ENCODE results near the gene TMEM270.

DNA sequence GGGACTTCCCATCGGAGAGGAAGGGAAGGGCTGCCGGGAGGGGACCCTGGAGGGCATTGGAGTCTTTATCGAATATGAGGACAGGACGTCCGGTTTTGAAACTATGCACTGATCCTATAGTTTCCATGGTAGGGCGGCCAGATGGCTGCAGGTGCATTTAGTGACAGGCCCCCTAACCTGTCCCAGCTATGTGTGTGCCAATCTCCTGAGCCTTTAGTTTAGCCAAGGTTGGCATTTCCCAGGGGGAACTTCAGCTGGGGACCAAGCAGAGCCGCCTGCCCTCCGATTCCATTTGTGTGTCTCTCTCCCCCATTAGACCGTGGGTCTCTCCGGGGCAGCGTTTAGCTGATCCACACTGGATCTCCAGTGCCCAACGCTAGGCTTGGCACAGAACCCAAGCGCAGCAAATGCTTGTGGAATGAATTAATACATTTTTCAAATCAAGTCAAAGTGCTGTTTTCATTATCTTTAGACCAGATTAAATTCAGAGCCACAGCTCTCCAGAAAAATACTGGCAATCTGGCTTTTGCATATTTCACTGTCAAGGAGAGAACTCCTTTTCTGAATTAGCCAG, 19.9 kb downstream of the TMEM270 start:
- TF ChIP-seq, protein P1, sequence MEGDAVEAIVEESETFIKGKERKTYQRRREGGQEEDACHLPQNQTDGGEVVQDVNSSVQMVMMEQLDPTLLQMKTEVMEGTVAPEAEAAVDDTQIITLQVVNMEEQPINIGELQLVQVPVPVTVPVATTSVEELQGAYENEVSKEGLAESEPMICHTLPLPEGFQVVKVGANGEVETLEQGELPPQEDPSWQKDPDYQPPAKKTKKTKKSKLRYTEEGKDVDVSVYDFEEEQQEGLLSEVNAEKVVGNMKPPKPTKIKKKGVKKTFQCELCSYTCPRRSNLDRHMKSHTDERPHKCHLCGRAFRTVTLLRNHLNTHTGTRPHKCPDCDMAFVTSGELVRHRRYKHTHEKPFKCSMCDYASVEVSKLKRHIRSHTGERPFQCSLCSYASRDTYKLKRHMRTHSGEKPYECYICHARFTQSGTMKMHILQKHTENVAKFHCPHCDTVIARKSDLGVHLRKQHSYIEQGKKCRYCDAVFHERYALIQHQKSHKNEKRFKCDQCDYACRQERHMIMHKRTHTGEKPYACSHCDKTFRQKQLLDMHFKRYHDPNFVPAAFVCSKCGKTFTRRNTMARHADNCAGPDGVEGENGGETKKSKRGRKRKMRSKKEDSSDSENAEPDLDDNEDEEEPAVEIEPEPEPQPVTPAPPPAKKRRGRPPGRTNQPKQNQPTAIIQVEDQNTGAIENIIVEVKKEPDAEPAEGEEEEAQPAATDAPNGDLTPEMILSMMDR (IDR thresholded peaks at IDR 0.05) = no peak
- no peak for TF ChIP-seq EZH2 (IDR thresholded peaks at IDR 0.05; ENCODE audit: borderline replicate concordance, insufficient read depth, low read depth, low read length, poor library complexity, severe bottlenecking)

All from B cell (primary cell).